Measurements from ENCODE around the gene KLHL36. TPM values are rescaled to one million over a fixed set of nuclear protein-coding genes. Genes with fewer than 3 reads are reported as not detected.
A peak's percentile ranks its signal among the peaks of the same experiment; 100 is the strongest.

The KLHL36 gene
- 10 to 100 TPM; 31.1 to 43.2 TPM for total RNA-seq

DNA sequence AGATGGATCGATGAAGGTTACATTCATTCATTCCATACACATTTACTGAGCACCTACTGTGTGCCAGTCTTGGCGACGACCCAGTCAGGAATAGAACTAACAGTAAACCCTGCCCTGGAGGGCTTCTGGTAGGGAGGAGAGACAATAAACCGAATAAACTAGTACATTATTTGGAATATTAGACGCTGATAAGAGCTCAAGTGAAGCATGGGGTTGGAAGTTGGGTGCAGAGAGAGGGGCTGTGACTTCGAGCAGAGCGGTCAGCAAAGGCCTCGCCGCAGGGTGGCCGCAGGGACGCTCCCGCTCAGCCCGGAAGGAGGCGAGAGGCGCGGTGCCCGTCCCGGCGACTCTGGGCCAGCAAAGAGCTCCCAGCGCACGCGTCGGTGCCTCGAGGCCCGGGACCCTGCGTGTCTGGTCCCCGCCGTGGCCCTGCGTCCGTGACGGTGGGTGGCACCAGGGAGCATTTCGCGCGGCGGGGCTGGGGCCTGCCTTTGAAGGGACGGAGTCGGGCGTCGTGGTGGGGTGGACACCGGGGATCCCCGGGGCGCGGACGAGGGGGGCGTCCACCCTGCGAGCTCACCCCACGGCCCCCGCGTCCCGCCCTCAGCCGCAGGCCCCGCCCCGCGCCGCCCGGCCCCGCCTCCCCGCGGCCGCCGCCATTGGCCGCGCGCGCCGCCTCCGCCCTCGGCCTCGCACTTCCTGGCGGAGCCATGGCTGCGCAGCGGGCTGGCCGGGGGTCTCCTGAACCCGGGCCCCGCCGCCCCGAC, at the start of gene KLHL36:
TSS of gene KLHL36 (plus strand) at position 684 of the 767 bp plus-strand sequence. CDS start 2,357 bp downstream, outside the sequence.
- Mint-ChIP-seq H3K9me3 (ENCODE audit: low read depth) (no peaks in the 10 kb centered on the region), H3K4me1 (peaks cover 43% of the 10 kb centered on the region), H3K27me3 (no peaks in the 10 kb centered on the region), H3K27ac (peak within 1 kb of the TSS; percentile 80), H3K4me3 (peak within 1 kb of the TSS; percentile 76), H3K36me3 (ENCODE audit: low read depth) (peaks cover 27% of the 10 kb centered on the region)
- intact Hi-C loops (cut with DNase I, micrococcal nuclease): loop anchor here in 1 of 2 experiments (1.0 to 2.0 kb wide), 4 partner anchors 29 to 144 kb away; partner anchors contain the start of genes COTL1, MEAK7 and USP10
- POLR2A ChIA-PET: no interaction called here
- ATAC-seq: peak; percentile 85
- CTCF ChIA-PET: interaction anchor here (0.5 to 3.1 kb wide), 4 partner anchors 48 to 365 kb away, joined by 3 to 7 read pairs (median 4); no protein-coding TSS in a partner anchor
- peak; percentile 79 for DNase-seq

DNA sequence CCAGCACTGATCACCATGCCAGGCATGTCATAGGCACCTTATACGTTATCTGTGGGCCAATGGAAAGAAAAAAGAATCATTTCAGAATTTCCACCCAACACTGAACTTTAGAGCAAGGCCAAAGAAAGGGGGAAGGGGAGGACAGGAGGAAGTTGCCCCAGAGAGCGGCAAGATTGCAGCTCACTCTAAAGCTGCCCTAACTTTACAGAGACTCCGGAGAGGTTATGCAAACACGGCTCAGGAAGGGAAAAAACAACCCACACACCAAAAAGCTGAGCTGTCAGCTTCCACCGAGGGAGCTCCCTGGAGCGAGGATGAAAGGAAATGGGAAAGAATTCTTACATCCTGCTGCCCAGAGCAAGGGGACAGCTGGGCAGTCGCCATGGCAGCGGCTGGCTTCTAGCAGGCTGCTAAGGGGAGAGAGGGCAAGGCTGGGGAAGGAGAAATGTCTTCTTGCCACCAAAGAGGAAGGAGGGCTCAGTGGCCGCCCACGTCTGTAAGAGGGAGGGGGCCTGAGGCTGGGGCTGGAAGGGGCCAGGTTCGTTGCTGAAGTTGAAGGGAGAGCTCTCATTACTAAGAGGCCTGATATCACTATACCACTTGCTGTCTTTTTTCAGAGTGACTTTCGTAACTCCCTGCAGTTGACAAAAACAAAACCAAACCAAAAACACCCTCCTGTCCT, 48.6 kb upstream of the KLHL36 start:
- H3K36me3 Mint-ChIP-seq (ENCODE audit: low read depth): peaks cover 26% of the 10 kb centered on the region
- peak overlapping the region; percentile 97 for H3K27ac Mint-ChIP-seq
- no peaks in the 10 kb centered on the region for H3K9me3 Mint-ChIP-seq (ENCODE audit: low read depth)
- H3K27me3 Mint-ChIP-seq: no peaks in the 10 kb centered on the region
- peaks cover 94% of the 10 kb centered on the region for H3K4me1 Mint-ChIP-seq
- ChIA-PET CTCF (interaction anchor here (0.6 to 8.3 kb wide), 11 partner anchors 10 to 154 kb away, joined by 3 to 87 read pairs (median 5); partner anchors contain the start of genes COTL1 and KLHL36), POLR2A (interaction anchor here (0.6 to 2.7 kb wide), 9 partner anchors 9 to 162 kb away, joined by 3 to 21 read pairs (median 5); partner anchors contain the start of gene COTL1)
- intact Hi-C loops (cut with DNase I, micrococcal nuclease): loop anchor here (1.0 to 2.0 kb wide), 10 partner anchors 9 to 956 kb away; partner anchors contain the start of genes COTL1 (in 1 of the 2), KLHL36 (in 1 of the 2) and MEAK7 (in 1 of the 2)
- peak; percentile 90 for DNase-seq
- peak overlapping the region; percentile 74 for H3K4me3 Mint-ChIP-seq
- ATAC-seq: peak; percentile 58

- H3K9me3 Mint-ChIP-seq (ENCODE audit: low read depth): no peaks in the 10 kb centered on the region
- peak overlapping the region; percentile 97 for H3K27ac Mint-ChIP-seq
- H3K4me1 Mint-ChIP-seq: peaks cover 93% of the 10 kb centered on the region
- no peaks in the 10 kb centered on the region for H3K27me3 Mint-ChIP-seq
- intact Hi-C loops (cut with DNase I, micrococcal nuclease): loop anchor here (1.0 to 2.0 kb wide), 9 partner anchors 8 to 955 kb away; partner anchors contain the start of genes COTL1 (in 1 of the 2), KLHL36 (in 1 of the 2) and MEAK7 (in 1 of the 2)
- ATAC-seq (peak; percentile 67), DNase-seq (peak; percentile 60)
- H3K4me3 Mint-ChIP-seq: peak overlapping the region; percentile 74
- H3K36me3 Mint-ChIP-seq (ENCODE audit: low read depth): peaks cover 22% of the 10 kb centered on the region
- ChIA-PET POLR2A (interaction anchor here (0.6 to 2.7 kb wide), 10 partner anchors 8 to 161 kb away, joined by 3 to 21 read pairs (median 6); partner anchors contain the start of gene COTL1), CTCF (interaction anchor here (0.6 to 8.3 kb wide), 11 partner anchors 11 to 1221 kb away, joined by 3 to 87 read pairs (median 4); partner anchors contain the start of genes COTL1 and KLHL36)
These were observed 47.7 kb upstream of the KLHL36 start for GRCh38 chr16:84600343-84601229.

DNA sequence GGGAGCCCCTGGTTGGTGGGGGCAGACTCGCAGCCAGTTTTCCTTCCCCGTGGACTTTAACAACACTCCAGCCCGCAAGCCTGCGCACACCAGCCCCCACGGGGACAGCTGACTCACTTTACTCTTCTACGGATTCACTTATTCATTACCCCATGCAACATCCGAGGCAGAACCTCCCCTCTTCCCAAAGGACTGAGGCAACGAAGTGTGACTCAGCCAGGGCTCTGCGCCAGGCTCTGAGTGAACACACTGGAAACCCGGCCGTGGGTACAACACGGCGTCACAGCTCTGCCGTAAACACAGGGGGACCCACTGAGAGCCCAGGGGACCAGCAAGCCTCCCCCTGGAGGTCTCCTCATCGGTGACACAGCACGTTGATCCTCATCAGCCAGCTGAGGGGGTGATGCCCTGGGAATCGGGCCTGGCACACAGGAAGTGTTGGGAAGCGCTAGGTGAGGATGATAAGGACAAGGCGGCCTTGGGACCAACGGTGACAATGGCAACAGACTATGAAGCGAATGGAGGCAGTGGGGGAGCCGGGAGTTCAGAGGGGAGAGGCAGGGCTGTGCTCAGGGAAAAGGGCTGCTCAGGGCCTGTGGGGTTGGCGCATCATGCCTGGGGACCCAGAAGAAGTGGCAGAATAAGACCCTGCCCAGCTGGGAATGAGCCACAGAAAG, 45.0 kb upstream of the KLHL36 start:
- Mint-ChIP-seq H3K36me3 (ENCODE audit: low read depth) (peaks cover 34% of the 10 kb centered on the region), H3K27me3 (no peaks in the 10 kb centered on the region), H3K4me1 (peaks cover 93% of the 10 kb centered on the region), H3K4me3 (peak overlapping the region; percentile 47), H3K9me3 (ENCODE audit: low read depth) (no peaks in the 10 kb centered on the region), H3K27ac (peak overlapping the region; percentile 86)
- DNase-seq (peak; percentile 70), ATAC-seq (peak; percentile 1)
- intact Hi-C loops (cut with DNase I, micrococcal nuclease): no loop called here
- POLR2A ChIA-PET: interaction anchor here (0.7 kb wide), 1 partner anchor 7 kb away, joined by 5 read pairs; no protein-coding TSS in a partner anchor
- CTCF ChIA-PET: interaction anchor here (8.3 kb wide), 1 partner anchor 15 kb away, joined by 87 read pairs; the partner anchor contains the start of gene COTL1

DNA sequence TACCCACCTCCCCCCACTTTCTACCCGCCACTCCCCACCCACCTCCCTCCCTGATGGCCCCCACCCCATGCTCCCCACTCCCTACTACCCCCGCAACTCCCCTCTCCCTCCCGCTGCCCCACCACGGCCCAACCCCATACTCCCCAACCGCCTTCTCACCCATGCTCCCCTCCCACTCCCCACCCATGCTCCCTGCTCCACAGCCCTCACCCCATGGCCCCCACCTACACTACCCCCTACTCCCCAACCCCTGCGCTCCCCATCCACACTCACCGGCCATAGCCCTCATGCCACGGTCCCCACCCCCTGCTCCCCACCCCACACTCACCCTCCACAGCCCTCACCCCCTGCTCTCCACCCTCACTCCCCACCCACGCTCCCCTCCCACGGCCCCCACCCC, 44.4 kb upstream of the KLHL36 start:
- CTCF ChIA-PET: interaction anchor here (8.3 kb wide), 1 partner anchor 15 kb away, joined by 87 read pairs; the partner anchor contains the start of gene COTL1
- DNase-seq: no peak
- Mint-ChIP-seq H3K27ac (no peak overlapping the region), H3K4me3 (no peak overlapping the region), H3K9me3 (ENCODE audit: low read depth) (no peaks in the 10 kb centered on the region), H3K27me3 (no peaks in the 10 kb centered on the region), H3K4me1 (peaks cover 94% of the 10 kb centered on the region), H3K36me3 (ENCODE audit: low read depth) (peaks cover 40% of the 10 kb centered on the region)
- ATAC-seq: no peak
- intact Hi-C loops (cut with DNase I, micrococcal nuclease): no loop called here
- POLR2A ChIA-PET: no interaction called here

DNA sequence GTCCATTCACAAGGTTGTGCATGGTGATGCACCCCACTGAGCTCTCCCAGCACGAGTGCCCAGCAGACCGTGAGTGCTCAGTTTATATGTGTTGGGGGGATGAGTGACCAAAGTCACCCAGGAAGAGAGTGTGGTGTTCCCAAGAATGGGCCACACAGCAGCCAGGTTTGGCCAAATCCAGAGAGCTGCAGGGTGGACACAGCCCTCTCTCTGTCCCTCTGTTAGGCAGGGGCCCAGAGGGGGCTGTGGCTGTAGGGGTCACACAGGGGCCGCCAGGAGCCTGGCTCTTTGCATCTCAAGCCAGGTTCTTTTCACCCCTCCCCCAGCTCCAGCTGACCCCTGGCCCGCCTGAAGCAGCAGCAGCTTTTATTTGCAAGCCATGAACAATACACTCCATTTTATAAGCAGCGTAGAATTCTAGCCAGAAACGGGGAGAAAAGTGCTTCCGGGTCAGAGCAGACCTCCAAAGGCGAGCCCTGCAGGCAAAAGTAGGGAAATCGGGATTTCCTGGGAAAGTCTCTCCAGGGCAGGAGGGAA, 43.8 kb upstream of the KLHL36 start:
- intact Hi-C loops (cut with DNase I, micrococcal nuclease): no loop called here
- H3K4me3 Mint-ChIP-seq: no peak overlapping the region
- peaks cover 94% of the 10 kb centered on the region for H3K4me1 Mint-ChIP-seq
- H3K27me3 Mint-ChIP-seq: no peaks in the 10 kb centered on the region
- H3K9me3 Mint-ChIP-seq (ENCODE audit: low read depth): no peaks in the 10 kb centered on the region
- ATAC-seq: no peak
- peak overlapping the region; percentile 75 for H3K27ac Mint-ChIP-seq
- peaks cover 40% of the 10 kb centered on the region for H3K36me3 Mint-ChIP-seq (ENCODE audit: low read depth)
- no peak for DNase-seq
- ChIA-PET POLR2A (no interaction called here), CTCF (interaction anchor here (0.8 kb wide), 1 partner anchor 18 kb away, joined by 3 read pairs; no protein-coding TSS in a partner anchor)

DNA sequence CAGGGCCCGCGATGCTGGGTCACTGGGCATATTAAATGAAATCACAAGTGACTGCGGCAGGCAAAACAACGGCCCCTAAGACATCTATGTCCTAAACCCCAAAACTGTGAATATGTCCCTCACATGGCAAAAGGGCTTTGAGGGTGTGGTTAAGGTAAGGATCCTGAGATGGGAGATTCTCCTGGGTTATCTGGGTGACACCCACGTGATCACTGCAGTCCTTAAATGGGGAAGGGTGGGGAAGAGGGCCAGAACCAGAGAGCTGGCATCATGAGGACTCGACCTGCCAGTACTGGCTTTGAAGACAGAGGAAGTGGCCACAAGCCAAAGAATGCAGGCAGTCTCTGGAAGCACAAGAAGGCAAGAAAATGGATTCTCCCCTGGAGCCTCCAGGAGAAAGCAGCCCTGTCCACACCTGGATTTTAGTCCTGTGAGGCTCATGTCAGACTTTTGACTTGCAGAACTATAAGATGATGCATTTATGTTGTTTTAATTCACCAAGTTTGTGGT, 42.9 kb upstream of the KLHL36 start:
- CTCF ChIA-PET: interaction anchor here (0.9 to 1.5 kb wide), 2 partner anchors 10 to 99 kb away, joined by 3 to 4 read pairs; no protein-coding TSS in a partner anchor
- intact Hi-C loops (cut with DNase I, micrococcal nuclease): no loop called here
- peaks cover 46% of the 10 kb centered on the region for H3K36me3 Mint-ChIP-seq (ENCODE audit: low read depth)
- no peak overlapping the region for H3K27ac Mint-ChIP-seq
- POLR2A ChIA-PET: no interaction called here
- H3K27me3 Mint-ChIP-seq: no peaks in the 10 kb centered on the region
- peaks cover 94% of the 10 kb centered on the region for H3K4me1 Mint-ChIP-seq
- ATAC-seq (no peak), DNase-seq (no peak)
- peaks cover 2% of the 10 kb centered on the region for H3K9me3 Mint-ChIP-seq (ENCODE audit: low read depth)
- H3K4me3 Mint-ChIP-seq: no peak overlapping the region

GRCh38 chr16:84606081-84606875, 42.0 kb upstream of the KLHL36 start:
- ChIA-PET POLR2A (interaction anchor here (0.6 to 0.9 kb wide), 2 partner anchors 9 to 489 kb away, joined by 3 read pairs; partner anchors contain the start of gene MBTPS1), CTCF (interaction anchor here (0.6 to 1.5 kb wide), 4 partner anchors 9 to 122 kb away, joined by 3 to 4 read pairs (median 3); no protein-coding TSS in a partner anchor)
- Mint-ChIP-seq H3K27ac (peak overlapping the region; percentile 91), H3K4me1 (peaks cover 94% of the 10 kb centered on the region), H3K36me3 (ENCODE audit: low read depth) (peaks cover 55% of the 10 kb centered on the region), H3K9me3 (ENCODE audit: low read depth) (peaks cover 7% of the 10 kb centered on the region), H3K27me3 (no peaks in the 10 kb centered on the region), H3K4me3 (no peak overlapping the region)
- DNase-seq (peak; percentile 56), ATAC-seq (peak; percentile 37)
- intact Hi-C loops (cut with DNase I, micrococcal nuclease): no loop called here

GRCh38 chr16:84607061-84607460, 41.2 kb upstream of the KLHL36 start:
- DNase-seq (no peak), ATAC-seq (no peak)
- peaks cover 63% of the 10 kb centered on the region for H3K36me3 Mint-ChIP-seq (ENCODE audit: low read depth)
- no peaks in the 10 kb centered on the region for H3K27me3 Mint-ChIP-seq
- no peak overlapping the region for H3K4me3 Mint-ChIP-seq
- intact Hi-C loops (cut with DNase I, micrococcal nuclease): no loop called here
- peaks cover 7% of the 10 kb centered on the region for H3K9me3 Mint-ChIP-seq (ENCODE audit: low read depth)
- peak overlapping the region; percentile 91 for H3K27ac Mint-ChIP-seq
- CTCF ChIA-PET: interaction anchor here (1.4 to 1.5 kb wide), 2 partner anchors 9 to 100 kb away, joined by 3 to 4 read pairs; no protein-coding TSS in a partner anchor
- H3K4me1 Mint-ChIP-seq: peaks cover 94% of the 10 kb centered on the region
- POLR2A ChIA-PET: interaction anchor here (0.9 kb wide), 1 partner anchor 8 kb away, joined by 3 read pairs; no protein-coding TSS in a partner anchor
